Esophagus mucosa (tissue), 1 donor: ENCODE data around the gene BUD23. TPM values are rescaled to one million over a fixed set of nuclear protein-coding genes. Genes with fewer than 3 reads are reported as not detected.
"Not testable (repeated sequence)": the region's sequence is repeated elsewhere in the genome, so short reads cannot be mapped to it uniquely, and the experiment has no call there.

ENCODE experiments used
- ATAC-seq: fragments of 200-7000 bp; cut with Tn5 transposase; one replicate; pipeline ENCODE4 v1.9.1; 2020
- total RNA-seq: library from RNA; stranded (reverse); gene quantifications from one replicate; pipeline ENCODE4 v1.2.4, GENCODE V29; 2023
- donor health status: DM: yes; HTN: yes; CAD: no.

The BUD23 gene, protein sequence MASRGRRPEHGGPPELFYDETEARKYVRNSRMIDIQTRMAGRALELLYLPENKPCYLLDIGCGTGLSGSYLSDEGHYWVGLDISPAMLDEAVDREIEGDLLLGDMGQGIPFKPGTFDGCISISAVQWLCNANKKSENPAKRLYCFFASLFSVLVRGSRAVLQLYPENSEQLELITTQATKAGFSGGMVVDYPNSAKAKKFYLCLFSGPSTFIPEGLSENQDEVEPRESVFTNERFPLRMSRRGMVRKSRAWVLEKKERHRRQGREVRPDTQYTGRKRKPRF
- 39.2 TPM for total RNA-seq

DNA sequence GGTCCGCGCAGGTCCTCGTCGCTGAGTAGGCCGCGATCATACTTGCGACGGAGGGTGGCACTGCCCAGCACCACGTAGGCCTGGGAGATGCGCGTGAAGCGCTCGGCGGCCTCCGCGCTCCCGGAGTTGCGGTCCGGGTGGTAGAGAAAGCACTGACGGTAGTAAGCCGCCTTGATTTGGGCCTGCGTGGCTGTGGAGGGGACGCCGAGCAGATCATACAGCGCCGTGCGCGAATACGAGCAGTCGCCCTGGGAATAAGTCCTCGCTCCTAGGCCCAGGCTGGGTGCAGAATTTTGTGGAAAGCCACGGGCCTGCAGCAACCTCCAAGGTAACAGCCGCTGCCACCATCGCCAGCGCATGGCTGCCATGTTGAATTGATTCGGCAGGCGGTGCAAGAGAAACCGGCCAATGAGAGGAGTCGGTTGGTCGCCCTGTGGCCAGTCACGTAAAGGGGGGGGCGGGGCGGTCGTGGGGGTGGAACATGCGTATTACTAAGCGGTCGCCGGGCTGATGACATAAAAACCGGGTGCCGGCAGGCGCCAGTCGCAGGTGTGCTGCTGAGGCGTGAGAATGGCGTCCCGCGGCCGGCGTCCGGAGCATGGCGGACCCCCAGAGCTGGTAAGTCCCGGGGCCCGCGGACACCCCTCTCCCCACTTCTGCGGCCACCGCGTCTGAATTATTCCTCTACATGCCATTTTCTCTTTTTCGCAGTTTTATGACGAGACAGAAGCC, at the start of gene BUD23, which contains the start of gene DNAJC30:
Gene BUD23 (plus strand): TSS at position 542 of the 732 bp plus-strand sequence. CDS start 29 bp downstream, at position 571.
Gene DNAJC30 (minus strand): TSS at position 398 of the 732 bp plus-strand sequence. CDS start 30 bp downstream, at position 368.
- ATAC-seq = peak; percentile 98

DNA sequence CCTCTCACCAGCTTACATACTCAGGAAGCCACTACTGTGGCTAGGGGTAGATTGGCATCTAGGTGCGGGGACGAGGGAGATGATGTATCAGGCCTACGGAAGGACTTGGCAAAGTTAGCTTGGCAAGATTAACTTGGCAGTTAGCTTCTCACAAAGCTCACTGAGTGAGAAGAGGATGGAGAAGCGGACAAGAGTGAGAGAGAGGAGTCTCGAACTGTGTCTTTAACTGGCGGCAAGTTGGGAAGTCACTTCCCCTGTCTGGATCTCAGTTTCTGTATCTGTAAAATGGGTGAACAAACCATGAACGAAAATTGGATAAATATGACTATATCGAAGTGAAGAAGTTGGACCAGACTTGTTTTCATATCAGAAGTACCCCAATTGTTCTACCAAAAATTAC, 49.6 kb upstream of the BUD23 start:
- no peak for ATAC-seq

DNA sequence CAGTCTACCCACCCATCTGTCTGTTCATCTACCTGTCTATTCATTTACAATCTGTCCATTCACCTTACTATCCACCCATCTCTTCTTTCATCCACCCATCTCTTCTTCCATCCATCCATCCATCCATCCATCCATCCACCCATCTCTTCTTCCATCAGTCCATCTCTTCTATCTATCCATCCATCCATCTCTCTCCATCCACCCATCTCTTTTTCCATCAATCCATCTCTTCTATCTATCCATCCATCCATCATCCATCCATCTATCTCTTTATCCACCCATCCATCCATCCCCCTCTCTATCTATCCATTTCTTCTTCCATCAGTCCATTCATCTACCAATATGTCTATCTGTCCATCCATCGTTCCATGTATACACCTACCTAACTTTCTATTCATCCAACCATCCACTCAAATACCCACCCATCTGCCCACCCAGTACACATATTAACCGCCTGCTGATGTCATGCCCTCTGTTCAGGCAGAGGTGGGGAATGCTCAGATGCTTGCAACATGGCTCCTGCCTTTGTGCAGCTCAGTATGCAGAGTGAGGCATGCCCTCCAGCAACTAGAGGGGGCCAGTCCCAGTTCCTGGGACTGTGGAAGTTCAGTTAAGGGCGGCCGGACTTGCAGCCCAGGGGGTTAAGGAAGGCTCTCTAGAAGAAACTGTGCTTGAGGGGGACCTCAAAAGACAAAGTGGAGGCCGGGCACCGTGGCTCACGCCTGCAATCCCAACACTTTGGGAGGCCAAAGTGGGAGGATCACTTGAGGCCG, 47.8 kb upstream of the BUD23 start:
- peak; percentile 17 for ATAC-seq

DNA sequence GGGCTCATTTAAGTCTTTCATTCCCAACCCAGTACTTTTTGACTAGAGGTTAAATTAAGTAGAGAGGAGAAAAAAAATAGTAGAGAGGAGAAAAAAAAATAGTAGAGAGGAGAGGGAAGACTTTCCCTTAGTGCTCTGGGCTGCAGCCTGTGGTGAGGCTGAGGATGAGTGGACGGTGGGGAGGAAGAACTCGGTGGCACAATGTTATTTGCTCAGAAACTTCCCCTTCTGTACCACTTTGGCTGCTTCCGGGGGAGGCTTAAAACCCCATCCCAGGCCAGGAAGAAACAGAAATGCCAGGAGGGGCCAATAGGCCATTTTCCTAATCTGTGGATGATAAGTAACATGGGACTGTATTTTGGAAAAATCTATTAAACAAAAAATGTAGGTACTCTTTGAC, 44.5 kb upstream of the BUD23 start:
- no peak for ATAC-seq

- ATAC-seq = no peak
Measured at GRCh38 chr7:73642834-73643233, 40.6 kb upstream of the BUD23 start.

GRCh38 chr7:73644688-73645286, 38.6 kb upstream of the BUD23 start:
- ATAC-seq = no peak

- ATAC-seq = no peak
Measured at GRCh38 chr7:73645643-73646174, 37.7 kb upstream of the BUD23 start.

- peak; percentile 6 for ATAC-seq
Measured at GRCh38 chr7:73646785-73647724, 36.3 kb upstream of the BUD23 start.

DNA sequence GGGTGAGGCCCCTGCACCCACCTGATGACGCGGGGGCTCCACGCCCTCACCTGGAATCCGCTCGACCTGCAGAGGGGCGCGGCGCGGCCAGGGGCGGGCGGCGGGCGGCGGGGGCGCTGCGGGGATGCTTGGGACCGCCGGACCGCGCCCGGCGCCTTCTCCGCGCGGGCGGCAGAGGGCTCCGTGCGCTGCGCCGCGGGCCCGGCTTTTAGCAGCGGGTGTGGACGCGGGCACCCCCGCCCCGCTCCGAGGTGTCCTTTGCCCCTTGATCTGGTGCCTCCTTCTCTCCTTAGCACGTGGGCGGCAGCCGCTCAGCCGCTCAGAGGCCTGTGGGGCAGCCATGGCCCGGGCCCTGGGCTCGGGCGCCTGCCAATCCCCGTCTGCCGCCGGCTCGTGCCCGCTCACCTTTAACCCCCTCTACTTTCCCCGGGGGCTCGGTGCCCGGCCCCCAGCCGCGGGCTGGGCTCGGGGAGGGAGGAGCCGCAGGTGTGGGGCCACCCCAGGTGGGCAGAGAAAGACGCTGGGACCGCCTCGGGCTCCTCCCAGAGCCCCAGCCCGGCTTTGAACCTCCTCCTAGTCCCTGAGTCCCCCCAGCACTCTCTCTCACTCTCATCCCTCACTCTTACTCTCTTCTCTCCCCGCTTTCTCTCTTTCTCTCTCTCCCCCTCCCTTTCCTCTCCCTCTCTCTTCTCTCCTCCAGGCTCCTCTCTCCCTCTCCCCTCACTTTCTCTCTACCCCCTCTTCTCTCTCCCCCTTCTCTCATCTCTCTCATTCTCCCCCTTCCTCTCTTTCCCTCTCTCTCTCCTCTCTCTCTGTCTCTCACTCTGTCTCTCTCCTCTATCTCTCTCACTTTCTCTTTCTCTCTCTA, 35.4 kb upstream of the BUD23 start:
- peak; percentile 21 for ATAC-seq

- no peak for ATAC-seq
Measured at GRCh38 chr7:73648593-73649332, 34.6 kb upstream of the BUD23 start.

DNA sequence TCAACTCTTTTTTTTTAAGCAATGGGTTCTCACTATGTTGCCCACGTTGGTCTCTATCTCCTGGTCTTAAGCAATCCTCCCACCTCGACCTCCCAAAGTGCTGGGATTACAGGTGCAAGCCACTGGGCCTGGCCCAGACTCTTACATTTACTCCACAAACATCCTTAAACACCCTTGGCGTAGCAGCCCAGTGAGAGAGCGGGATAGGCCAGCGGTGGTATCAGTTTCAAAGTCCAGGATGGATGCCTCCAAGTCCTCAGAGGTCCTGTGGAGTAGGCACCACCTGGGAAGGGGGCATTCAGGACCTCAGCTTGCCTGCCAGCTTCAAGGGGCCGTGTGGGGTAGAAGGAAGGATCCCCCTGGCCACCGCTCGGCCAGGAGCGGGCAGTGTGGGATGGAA, 33.8 kb upstream of the BUD23 start:
- ATAC-seq = no peak

- no peak for ATAC-seq
Measured at GRCh38 chr7:73650524-73650923, 32.9 kb upstream of the BUD23 start.

DNA sequence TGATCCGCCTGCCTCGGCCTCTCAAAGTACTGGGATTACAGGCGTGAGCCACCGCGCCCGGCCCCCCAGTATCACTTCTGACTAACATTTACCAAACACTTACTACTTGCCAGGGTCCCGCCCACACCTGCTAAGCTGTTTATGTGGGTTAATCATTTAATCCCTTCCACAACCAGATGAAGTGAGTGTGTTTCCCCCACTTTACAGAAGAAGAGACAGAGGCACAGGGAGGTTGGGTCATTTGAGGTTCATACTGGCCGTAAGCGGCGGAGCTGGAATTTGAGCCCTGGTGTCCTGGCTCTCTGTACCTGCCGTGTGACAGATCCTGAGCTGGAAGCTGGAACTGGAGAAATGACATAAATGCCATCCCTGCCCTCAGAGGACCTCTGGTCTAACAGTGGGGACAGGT, 30.9 kb upstream of the BUD23 start:
- ATAC-seq = no peak

DNA sequence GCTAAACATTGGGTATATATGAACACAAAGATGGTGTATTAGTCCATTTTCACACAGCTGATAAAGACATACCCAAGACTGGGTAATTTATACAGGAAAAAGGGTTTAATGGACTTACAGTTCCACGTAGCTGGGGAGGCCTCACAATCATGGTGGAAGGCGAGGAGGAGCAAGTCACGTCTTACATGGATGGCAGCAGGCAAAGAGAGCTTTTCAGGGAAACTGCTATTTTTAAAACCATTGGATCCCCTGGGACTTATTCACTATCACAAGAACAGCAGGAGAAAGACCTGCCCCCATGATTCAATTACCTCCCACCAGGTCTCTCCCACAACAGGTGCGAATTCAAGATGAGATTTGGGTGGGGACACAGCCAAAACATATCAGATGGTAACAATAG, 28.1 kb upstream of the BUD23 start:
- ATAC-seq = not testable (repeated sequence)

DNA sequence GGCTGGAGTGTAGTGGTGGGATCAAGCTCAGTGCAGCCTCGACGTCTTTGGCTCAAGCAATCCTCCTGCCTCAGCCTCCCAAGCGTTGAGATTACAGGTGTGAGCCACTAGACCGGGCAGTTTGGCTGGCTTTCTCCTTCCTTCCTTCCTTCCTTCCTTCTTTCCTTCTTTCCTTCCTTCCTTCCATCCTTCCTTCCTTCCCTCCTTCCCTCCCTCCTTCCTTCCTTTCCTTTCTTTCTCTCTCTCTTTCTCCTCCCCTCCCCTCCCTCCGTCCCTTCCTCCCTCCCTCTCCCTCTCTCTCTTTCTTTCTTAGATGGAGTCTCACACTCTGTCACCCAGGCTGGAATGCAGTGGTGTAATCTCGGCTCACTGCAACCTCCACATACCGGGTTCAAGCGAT, 23.4 kb upstream of the BUD23 start:
- no peak for ATAC-seq

DNA sequence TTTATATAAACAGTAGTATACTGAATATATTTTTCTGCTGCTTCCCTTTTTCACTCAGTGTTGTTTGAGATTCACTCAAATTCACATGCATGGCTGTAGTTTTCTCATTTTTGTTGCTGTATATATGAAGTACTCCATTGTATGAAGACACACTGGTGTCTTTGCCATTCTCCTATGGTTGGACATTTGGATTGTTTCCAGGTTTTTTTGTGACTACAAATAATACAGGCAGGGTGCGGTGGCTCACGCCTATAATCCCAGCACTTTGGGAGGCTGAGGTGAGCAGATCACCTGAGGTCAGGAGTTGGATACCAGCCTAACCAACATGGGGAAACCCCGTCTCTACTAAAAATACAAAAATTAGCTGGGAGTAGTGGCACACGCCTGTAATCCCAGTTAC, 22.8 kb upstream of the BUD23 start:
- ATAC-seq = peak; percentile 75

- ATAC-seq = no peak
Measured at GRCh38 chr7:73663033-73663432, 20.4 kb upstream of the BUD23 start.

- ATAC-seq = peak; percentile 97
Measured at GRCh38 chr7:73667344-73668102, 15.9 kb upstream of the BUD23 start, which contains the start of gene VPS37D. VPS37D (plus strand) TSS chr7:73667831; CDS start chr7:73667959, 128 bp downstream.
